Endothelial cell of umbilical vein (primary cell): ENCODE data around the gene FOLH1.
"Not testable (repeated sequence)": the region's sequence is repeated elsewhere in the genome, so short reads cannot be mapped to it uniquely, and the experiment has no call there.

Source experiments
- EZH2 ChIP-seq: IDR thresholded peaks from 2 replicates; pipeline ENCODE4 v1.6.1; 2012; ENCODE audit warnings: borderline replicate concordance, low read depth, mild to moderate bottlenecking, moderate library complexity, low read length, inconsistent platforms; ENCODE audit not compliant: severe bottlenecking
- FOS ChIP-seq: IDR thresholded peaks from 2 replicates; pipeline ENCODE4 v1.6.1; 2011; ENCODE audit warnings: mild to moderate bottlenecking, low read length, moderate library complexity, borderline replicate concordance; ENCODE audit not compliant: insufficient read depth
- JUN ChIP-seq: IDR thresholded peaks from 2 replicates; pipeline ENCODE4 v1.6.1; 2011; ENCODE audit warnings: borderline replicate concordance, low read depth; ENCODE audit not compliant: insufficient read length, insufficient read depth
- MYC ChIP-seq: IDR thresholded peaks from one replicate; pipeline ENCODE4 v1.6.1; 2011; ENCODE audit warnings: mild to moderate bottlenecking, low read depth, low read length
- POLR2A ChIP-seq: IDR thresholded peaks from 2 replicates; pipeline ENCODE4 v1.6.1; 2012; ENCODE audit warnings: low read depth, mild to moderate bottlenecking, control low read depth, low read length
- POLR2AphosphoS5 ChIP-seq: IDR thresholded peaks from 2 replicates; pipeline ENCODE4 v1.6.1; 2012; ENCODE audit warnings: low read depth, mild to moderate bottlenecking, control low read depth, low read length, moderate library complexity; ENCODE audit not compliant: insufficient read depth
- TF ChIP-seq, protein P1 (sequence below), 2 donors: IDR thresholded peaks; 1 replicate in 1 of 2; 2 replicates in 1 of 2; pipeline ENCODE4 v1.5.1; 2011; ENCODE audit warnings: low read length in 2 of 2, mild to moderate bottlenecking in 2 of 2, moderate library complexity in 2 of 2, control low read depth in 1 of 2, inconsistent platforms in 1 of 2, low read depth in 1 of 2; ENCODE audit not compliant: insufficient read depth in 1 of 2; ENCODE audit errors: extremely low read depth in 1 of 2

DNA sequence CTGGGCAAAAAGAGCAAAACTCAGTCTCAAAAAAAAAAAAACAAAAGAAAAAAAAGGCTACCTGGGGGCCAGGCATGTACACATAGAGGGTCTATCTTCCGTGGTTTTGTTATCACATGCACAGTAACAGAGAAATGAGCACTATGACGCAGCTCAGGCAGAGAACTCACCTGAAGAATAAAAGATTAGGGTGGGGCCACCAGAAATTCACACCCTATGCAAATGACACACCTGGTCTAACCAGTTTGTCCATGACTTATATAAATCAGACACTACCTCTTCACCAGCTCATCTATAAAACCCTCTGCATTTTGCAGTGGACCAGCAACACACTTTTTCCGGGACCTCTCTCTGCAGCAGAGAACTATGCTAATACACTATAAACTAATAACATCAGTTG lies 30.5 kb downstream of the FOLH1 start:
- not testable (repeated sequence) for TF ChIP-seq FOS, EZH2, POLR2A, POLR2AphosphoS5, MYC, JUN
- TF ChIP-seq, protein P1, sequence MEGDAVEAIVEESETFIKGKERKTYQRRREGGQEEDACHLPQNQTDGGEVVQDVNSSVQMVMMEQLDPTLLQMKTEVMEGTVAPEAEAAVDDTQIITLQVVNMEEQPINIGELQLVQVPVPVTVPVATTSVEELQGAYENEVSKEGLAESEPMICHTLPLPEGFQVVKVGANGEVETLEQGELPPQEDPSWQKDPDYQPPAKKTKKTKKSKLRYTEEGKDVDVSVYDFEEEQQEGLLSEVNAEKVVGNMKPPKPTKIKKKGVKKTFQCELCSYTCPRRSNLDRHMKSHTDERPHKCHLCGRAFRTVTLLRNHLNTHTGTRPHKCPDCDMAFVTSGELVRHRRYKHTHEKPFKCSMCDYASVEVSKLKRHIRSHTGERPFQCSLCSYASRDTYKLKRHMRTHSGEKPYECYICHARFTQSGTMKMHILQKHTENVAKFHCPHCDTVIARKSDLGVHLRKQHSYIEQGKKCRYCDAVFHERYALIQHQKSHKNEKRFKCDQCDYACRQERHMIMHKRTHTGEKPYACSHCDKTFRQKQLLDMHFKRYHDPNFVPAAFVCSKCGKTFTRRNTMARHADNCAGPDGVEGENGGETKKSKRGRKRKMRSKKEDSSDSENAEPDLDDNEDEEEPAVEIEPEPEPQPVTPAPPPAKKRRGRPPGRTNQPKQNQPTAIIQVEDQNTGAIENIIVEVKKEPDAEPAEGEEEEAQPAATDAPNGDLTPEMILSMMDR (IDR thresholded peaks at IDR 0.05; ENCODE audit: extremely low read depth in 1 of 2, insufficient read depth in 1 of 2, low read depth in 1 of 2, low read length in 2 of 2) = not testable (repeated sequence)
